PC-9 (cell line): ENCODE measurements around the gene ZCCHC2. TPM values are rescaled to one million over a fixed set of nuclear protein-coding genes. Genes with fewer than 3 reads are reported as not detected.

ENCODE experiments used
- BruUV-seq: library from RNA; stranded (reverse); fragments of 400-500 nt; replicated peaks from 2 replicates; lab custom pipeline; 2021; lab: Mats Ljungman, UMichigan
- CTCF ChIA-PET: fragments of 300-600 bp; sonication (Branson Sonifier 250); formaldehyde crosslinking; loops from one replicate; lab custom pipeline; 2022; ENCODE audit warnings: antibody characterized with exemption; lab: Charles Lee
- POLR2A ChIA-PET: fragments of 300-600 bp; sonication (Branson Sonifier 250); formaldehyde crosslinking; loops from one replicate; lab custom pipeline; 2022; ENCODE audit warnings: antibody characterized with exemption; ENCODE audit not compliant: unreplicated experiment; lab: Charles Lee
- DNase-seq, 2 experiments: peaks; one replicate each; pipeline versions ENCODE4 v3.0.0 to v3.0.0-alpha.2; 2015 to 2022; ENCODE audit warnings: mixed read lengths in 1 of 2
- H2AFZ ChIP-seq: fragments of 200-600 bp; sonication (generic); 2 replicates; pipeline ENCODE4 v1.8.1; 2017; ENCODE audit warnings: antibody characterized with exemption
- H3F3A ChIP-seq: fragments of 200-600 bp; sonication (generic); 2 replicates; pipeline ENCODE4 v1.8.1; 2017; ENCODE audit warnings: antibody characterized with exemption, mild to moderate bottlenecking, low read depth; ENCODE audit not compliant: insufficient read depth
- H3K27ac ChIP-seq: fragments of 200-600 bp; sonication (generic); 2 replicates; pipeline ENCODE4 v1.6.1; 2016; ENCODE audit warnings: mixed run types
- H3K27me3 ChIP-seq: fragments of 200-600 bp; sonication (generic); 2 replicates; pipeline ENCODE4 v1.6.1; 2016; ENCODE audit warnings: low read depth, mixed run types; ENCODE audit not compliant: insufficient read depth
- H3K36me3 ChIP-seq: fragments of 200-600 bp; sonication (generic); 2 replicates; pipeline ENCODE4 v1.6.1; 2016; ENCODE audit warnings: low read depth, mixed run types
- H3K4me1 ChIP-seq: fragments of 200-600 bp; sonication (generic); replicated peaks from 2 replicates; pipeline ENCODE4 v1.6.1; 2016; ENCODE audit warnings: mixed run types; ENCODE audit not compliant: insufficient read depth
- H3K4me2 ChIP-seq: fragments of 200-600 bp; sonication (generic); 2 replicates; pipeline ENCODE4 v1.6.1; 2017; ENCODE audit warnings: mixed run types
- H3K4me3 ChIP-seq: fragments of 200-600 bp; sonication (generic); 2 replicates; pipeline ENCODE4 v1.6.1; 2016; ENCODE audit warnings: mixed run types
- H3K79me2 ChIP-seq: fragments of 200-600 bp; sonication (generic); 2 replicates; pipeline ENCODE4 v1.6.1; 2017; ENCODE audit warnings: low read depth, mixed run types
- H3K9me2 ChIP-seq: fragments of 200-600 bp; sonication (generic); 2 replicates; pipeline ENCODE4 v1.8.1; 2017; ENCODE audit warnings: mild to moderate bottlenecking; ENCODE audit not compliant: insufficient read depth
- H3K9me3 ChIP-seq: fragments of 200-600 bp; sonication (generic); 2 replicates; pipeline ENCODE4 v1.8.1; 2016; ENCODE audit warnings: low read depth; ENCODE audit not compliant: insufficient read depth
- H4K20me1 ChIP-seq: fragments of 200-600 bp; sonication (generic); 2 replicates; pipeline ENCODE4 v1.8.1; 2017; ENCODE audit not compliant: insufficient read depth
- EZH2 ChIP-seq: fragments of 200-600 bp; sonication (generic); IDR thresholded peaks from 2 replicates; pipeline ENCODE4 v1.8.0; 2017; ENCODE audit warnings: antibody characterized with exemption, low read depth
- intact Hi-C: fragments of 100-400 bp; cut with micrococcal nuclease; formaldehyde crosslinking; loops from one replicate; pipeline ENCODE4 v1.10.0; 2022; ENCODE audit not compliant: unreplicated experiment
- total RNA-seq: library from RNA; stranded (reverse); gene quantifications from 2 replicates; pipeline ENCODE4 v1.2.3, GENCODE V29; 2021
- TF ChIP-seq, protein P1 (sequence below): fragments of 200-600 bp; sonication (generic); conservative IDR thresholded peaks from 2 replicates; pipeline ENCODE4 v1.6.1; 2017; ENCODE audit warnings: mixed run types, antibody characterized with exemption, mild to moderate bottlenecking, moderate library complexity

ZCCHC2 gene
- total RNA-seq, 1 experiment from 2014 or later, result 18.1 TPM

DNA sequence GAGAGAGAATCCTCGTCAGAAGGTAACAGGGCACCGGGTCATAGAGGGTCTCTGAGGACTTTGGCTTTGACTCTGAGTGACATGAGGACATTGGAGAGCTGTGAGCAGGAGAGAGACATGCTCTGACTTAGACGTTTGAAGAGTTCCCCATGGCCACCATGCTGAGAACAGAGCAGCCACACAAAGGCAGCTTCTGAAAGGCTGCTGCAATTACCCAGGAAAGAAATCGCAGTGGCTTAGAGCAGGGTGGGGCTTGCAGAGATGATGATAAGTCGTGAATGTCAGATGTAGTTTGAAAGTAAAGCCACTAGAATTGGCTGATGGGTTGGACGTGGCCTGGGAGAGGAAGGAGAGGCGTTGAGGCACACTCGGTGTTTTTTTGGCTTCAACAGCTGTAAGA lies 79.0 kb downstream of the ZCCHC2 start:
- no peak for TF ChIP-seq EZH2
- TF ChIP-seq, protein P1, sequence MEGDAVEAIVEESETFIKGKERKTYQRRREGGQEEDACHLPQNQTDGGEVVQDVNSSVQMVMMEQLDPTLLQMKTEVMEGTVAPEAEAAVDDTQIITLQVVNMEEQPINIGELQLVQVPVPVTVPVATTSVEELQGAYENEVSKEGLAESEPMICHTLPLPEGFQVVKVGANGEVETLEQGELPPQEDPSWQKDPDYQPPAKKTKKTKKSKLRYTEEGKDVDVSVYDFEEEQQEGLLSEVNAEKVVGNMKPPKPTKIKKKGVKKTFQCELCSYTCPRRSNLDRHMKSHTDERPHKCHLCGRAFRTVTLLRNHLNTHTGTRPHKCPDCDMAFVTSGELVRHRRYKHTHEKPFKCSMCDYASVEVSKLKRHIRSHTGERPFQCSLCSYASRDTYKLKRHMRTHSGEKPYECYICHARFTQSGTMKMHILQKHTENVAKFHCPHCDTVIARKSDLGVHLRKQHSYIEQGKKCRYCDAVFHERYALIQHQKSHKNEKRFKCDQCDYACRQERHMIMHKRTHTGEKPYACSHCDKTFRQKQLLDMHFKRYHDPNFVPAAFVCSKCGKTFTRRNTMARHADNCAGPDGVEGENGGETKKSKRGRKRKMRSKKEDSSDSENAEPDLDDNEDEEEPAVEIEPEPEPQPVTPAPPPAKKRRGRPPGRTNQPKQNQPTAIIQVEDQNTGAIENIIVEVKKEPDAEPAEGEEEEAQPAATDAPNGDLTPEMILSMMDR, result no peak
- H3K27ac ChIP-seq, result no peak overlapping the region
- no TSS peak for BruUV-seq
- H2AFZ ChIP-seq, result no peak overlapping the region
- H3K27me3 ChIP-seq, result 0 out of 2 replicates have a peak, but pooled peaks cover 3% of the 10 kb centered on the region
- POLR2A ChIA-PET, result no interaction called here
- H4K20me1 ChIP-seq, result no peaks in the 10 kb centered on the region
- H3K4me2 ChIP-seq, result no peak overlapping the region
- H3K9me3 ChIP-seq, result 0 out of 2 replicates have a peak, but pooled peaks cover 6% of the 10 kb centered on the region
- DNase-seq, result peak in 1 of 2 experiments; percentile 19
- no peak overlapping the region for H3K4me3 ChIP-seq
- intact Hi-C loops, result no loop called here
- no peaks in the 10 kb centered on the region for H3K4me1 ChIP-seq
- no peaks in the 10 kb centered on the region for H3K9me2 ChIP-seq
- CTCF ChIA-PET, result no interaction called here
- no peaks in the 10 kb centered on the region for H3K79me2 ChIP-seq
- H3K36me3 ChIP-seq, result no peaks in the 10 kb centered on the region
- no peaks in the 10 kb centered on the region for H3F3A ChIP-seq

DNA sequence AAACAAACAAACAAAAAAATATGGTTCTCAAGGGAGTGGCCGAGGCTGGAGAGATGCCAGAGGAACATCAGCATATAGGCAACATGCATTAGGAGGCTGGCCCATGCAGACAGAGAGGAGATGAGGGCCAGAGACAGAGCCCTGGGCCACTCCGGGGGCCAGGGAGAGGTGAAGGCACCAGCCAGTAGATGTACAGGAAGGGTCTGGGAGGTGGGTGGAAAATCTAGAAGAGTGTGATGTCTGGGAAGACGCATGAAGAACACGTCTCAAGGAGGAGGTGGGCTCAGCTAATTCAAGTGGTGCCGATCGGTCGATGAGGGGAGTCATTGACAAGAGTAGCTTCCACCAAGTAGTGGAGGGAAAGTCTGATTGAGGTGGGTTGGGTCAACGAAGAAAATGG lies 79.9 kb downstream of the ZCCHC2 start:
- CTCF ChIA-PET, result no interaction called here

DNA sequence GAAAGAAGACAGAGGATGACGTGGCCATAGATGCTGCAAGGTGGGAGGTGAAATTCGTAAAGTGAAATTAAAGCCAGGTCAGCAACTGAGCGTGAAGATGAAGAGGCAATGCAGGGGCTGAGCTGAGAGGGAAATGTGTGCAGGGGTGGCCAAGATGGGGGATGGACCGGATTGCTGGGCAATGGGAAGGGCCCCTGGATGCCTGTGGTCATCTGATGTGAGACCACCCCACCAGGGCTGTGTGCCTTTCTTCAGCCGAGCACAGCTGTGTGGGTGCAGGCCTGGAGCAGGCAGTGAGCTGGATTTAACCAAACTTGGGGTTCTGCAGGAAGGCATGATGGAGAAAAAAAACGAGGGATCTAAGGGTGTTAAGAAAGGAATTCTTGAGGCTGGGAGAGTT lies 80.4 kb downstream of the ZCCHC2 start:
- DNase-seq, result no peak
- Histone ChIP-seq H3K4me2 (no peak overlapping the region), H3K27ac (no peak overlapping the region), H3K4me3 (no peak overlapping the region), H4K20me1 (no peaks in the 10 kb centered on the region), H2AFZ (no peak overlapping the region), H3K79me2 (no peaks in the 10 kb centered on the region), H3K27me3 (0 out of 2 replicates have a peak, but pooled peaks cover 3% of the 10 kb centered on the region), H3K4me1 (no peaks in the 10 kb centered on the region), H3K36me3 (no peaks in the 10 kb centered on the region), H3F3A (no peaks in the 10 kb centered on the region), H3K9me3 (0 out of 2 replicates have a peak, but pooled peaks cover 6% of the 10 kb centered on the region), H3K9me2 (no peaks in the 10 kb centered on the region)
- no peak for TF ChIP-seq EZH2
- TF ChIP-seq, protein P1, result no peak
- ChIA-PET CTCF (no interaction called here), POLR2A (no interaction called here)
- no TSS peak for BruUV-seq
- intact Hi-C loops, result no loop called here

More for the DNA sequence above, 79.9 kb downstream of the ZCCHC2 start:
- H3F3A ChIP-seq, result no peaks in the 10 kb centered on the region
- no peaks in the 10 kb centered on the region for H3K9me2 ChIP-seq
- no peaks in the 10 kb centered on the region for H4K20me1 ChIP-seq
- H3K27me3 ChIP-seq, result 0 out of 2 replicates have a peak, but pooled peaks cover 3% of the 10 kb centered on the region
- BruUV-seq, result no TSS peak
- no peak overlapping the region for H2AFZ ChIP-seq
- H3K4me3 ChIP-seq, result no peak overlapping the region
- no peaks in the 10 kb centered on the region for H3K4me1 ChIP-seq
- no peaks in the 10 kb centered on the region for H3K79me2 ChIP-seq
- POLR2A ChIA-PET, result no interaction called here
- TF ChIP-seq, protein P1, result no peak
- no peak for TF ChIP-seq EZH2
- 0 out of 2 replicates have a peak, but pooled peaks cover 6% of the 10 kb centered on the region for H3K9me3 ChIP-seq
- no peak overlapping the region for H3K4me2 ChIP-seq
- H3K36me3 ChIP-seq, result no peaks in the 10 kb centered on the region
- DNase-seq, result peak in 1 of 2 experiments; percentile 6
- H3K27ac ChIP-seq, result no peak overlapping the region
- intact Hi-C loops, result no loop called here
